IMR-90 (cell line): ENCODE data around the gene CD8B. TPM values are rescaled to one million over a fixed set of nuclear protein-coding genes. Genes with fewer than 3 reads are reported as not detected.

Source experiments
- POLR2A ChIP-seq: IDR thresholded peaks from 2 replicates; pipeline ENCODE4 v1.6.1; 2012; ENCODE audit warnings: mild to moderate bottlenecking, low read depth, low read length
- polyA plus RNA-seq, 3 experiments: library from polyadenylated mRNA; depleted of rRNA; stranded (reverse); fragments of >200 nt; gene quantifications; 2 replicates each; pipeline ENCODE4 v1.2.3, GENCODE V29; 2012; ENCODE audit warnings: low replicate concordance in 1 of 3
- total RNA-seq: library from RNA; depleted of rRNA; stranded (reverse); fragments of >200 nt; gene quantifications from 2 replicates; pipeline ENCODE4 v1.2.3, GENCODE V29; 2012; rRNA removed

The CD8B gene
- total and polyA plus RNA-seq, 2 of the 4 experiments (the other 2 are of a cell fraction): not detected

- no peak for TF ChIP-seq POLR2A
These were observed 93.3 kb downstream of the CD8B start (continued) for GRCh38 chr2:86768189-86768949.

Other genes with a start within 250 kb of the CD8B start
- 5.6 and 10.0 TPM in 2 replicates for gene RNF103, start 238.0 kb downstream of the CD8B start, total RNA-seq
- gene RNF103, start 238.0 kb downstream of the CD8B start, polyA plus RNA-seq (2012; rRNA removed): 5.5 and 7.2 TPM in 2 replicates
- gene RMND5A, start 141.6 kb downstream of the CD8B start, total RNA-seq: 16.0 and 17.8 TPM in 2 replicates
- gene RMND5A, start 141.6 kb downstream of the CD8B start, polyA plus RNA-seq (2012; rRNA removed): 5.1 and 5.8 TPM in 2 replicates
- not detected in 2 replicates for gene CD8A, start 71.0 kb downstream of the CD8B start, total RNA-seq
- not detected in 2 replicates for gene CD8A, start 71.0 kb downstream of the CD8B start, polyA plus RNA-seq (2012; rRNA removed)
- gene RGPD1, start 80.2 kb upstream of the CD8B start, total RNA-seq: under 0.01 and 0.18 TPM in 2 replicates
- 0.10 and 0.27 TPM in 2 replicates for gene RGPD1, start 80.2 kb upstream of the CD8B start, polyA plus RNA-seq (2012; rRNA removed)
- 0.18 and 0.28 TPM in 2 replicates for gene PLGLB1, start 160.0 kb upstream of the CD8B start, total RNA-seq
- gene PLGLB1, start 160.0 kb upstream of the CD8B start, polyA plus RNA-seq (2012; rRNA removed): 0.19 and 0.26 TPM in 2 replicates